ENCODE results near the gene LRRC36. TPM values are rescaled to one million over a fixed set of nuclear protein-coding genes. Genes with fewer than 3 reads are reported as not detected.
A peak's percentile ranks its signal among the peaks of the same experiment; 100 is the strongest.

Gene LRRC36
- total RNA-seq, 2 donors from 2014 or later = 0.33 to 0.43 TPM

- Histone ChIP-seq H3K9me3 (no peaks in the 10 kb centered on the region), H3K27ac (no peak within 1 kb of the TSS), H3K4me3 (peak within 1 kb of the TSS; percentile 30 to 55), H3K27me3 (no peaks in the 10 kb centered on the region), H3K36me3 (no peaks in the 10 kb centered on the region), H3K4me1 (peaks cover 0 to 39% of the 10 kb centered on the region in 2 donors)
- no peak for DNase-seq (ENCODE audit: low spot score)
- no peak for TF ChIP-seq CTCF (IDR thresholded peaks at IDR 0.05)
These were observed 104.6 kb downstream of the LRRC36 start, which contains the start of gene HSD11B2 for GRCh38 chr16:67430977-67431774. Gene HSD11B2 (plus strand): TSS chr16:67431121. CDS start chr16:67431249, 128 bp downstream.

- Histone ChIP-seq H3K27ac (no peak overlapping the region), H3K36me3 (no peaks in the 10 kb centered on the region), H3K27me3 (no peaks in the 10 kb centered on the region), H3K4me1 (peaks cover 0 to 36% of the 10 kb centered on the region in 2 donors), H3K4me3 (peak overlapping the region in 1 of 2 donors; percentile 55), H3K9me3 (no peaks in the 10 kb centered on the region)
- TF ChIP-seq CTCF (IDR thresholded peaks at IDR 0.05) = no peak
- no peak for DNase-seq (ENCODE audit: low spot score)
These were observed 105.3 kb downstream of the LRRC36 start for GRCh38 chr16:67431775-67432505.

GRCh38 chr16:67432506-67432890 is 105.9 kb downstream of the LRRC36 start:
- no peak for DNase-seq (ENCODE audit: low spot score)
- Histone ChIP-seq H3K27me3 (no peaks in the 10 kb centered on the region), H3K27ac (no peak overlapping the region), H3K9me3 (no peaks in the 10 kb centered on the region), H3K4me1 (peaks cover 0 to 34% of the 10 kb centered on the region in 2 donors), H3K4me3 (no peak overlapping the region), H3K36me3 (no peaks in the 10 kb centered on the region)
- TF ChIP-seq CTCF (IDR thresholded peaks at IDR 0.05) = no peak

- Histone ChIP-seq H3K4me3 (no peak overlapping the region), H3K9me3 (no peaks in the 10 kb centered on the region), H3K27me3 (no peaks in the 10 kb centered on the region), H3K4me1 (peaks cover 0 to 30% of the 10 kb centered on the region in 2 donors), H3K36me3 (peaks cover 3% of the 10 kb centered on the region), H3K27ac (no peak overlapping the region)
- no peak for TF ChIP-seq CTCF (IDR thresholded peaks at IDR 0.05)
- no peak for DNase-seq (ENCODE audit: low spot score)
These were observed 106.6 kb downstream of the LRRC36 start for GRCh38 chr16:67433131-67433719.

Other genes with a start within 250 kb of the LRRC36 start
- gene PHAF1, start 216.9 kb upstream of the LRRC36 start, total RNA-seq = 10 to 100 TPM; 10.3 TPM
- 10 to 100 TPM; 12.2 to 31.6 TPM for gene B3GNT9, start 175.8 kb upstream of the LRRC36 start, total RNA-seq
- gene TRADD, start 166.9 kb upstream of the LRRC36 start, total RNA-seq = 10 to 100 TPM; 12.8 to 16.1 TPM
- gene FBXL8, start 166.9 kb upstream of the LRRC36 start, total RNA-seq = 10 to 100 TPM in 1 of 2 donors, 1 to 10 TPM in 1; 9.5 to 11.6 TPM
- 100 to 1,000 TPM in 1 of 2 donors, 10 to 100 TPM in 1; 15.3 to 157 TPM for gene HSF4, start 162.1 kb upstream of the LRRC36 start, total RNA-seq
- gene NOL3, start 156.3 kb upstream of the LRRC36 start, total RNA-seq = 100 to 1,000 TPM in 1 of 2 donors, 10 to 100 TPM in 1; 87.5 to 103 TPM
- 1 to 10 TPM; 4.2 to 7.8 TPM for gene MATCAP1, start 142.9 kb upstream of the LRRC36 start, total RNA-seq
- gene EXOC3L1, start 136.7 kb upstream of the LRRC36 start, total RNA-seq = 1 to 10 TPM; 2.2 to 2.5 TPM
- gene E2F4, start 134.7 kb upstream of the LRRC36 start, total RNA-seq = 10 to 100 TPM; 53.8 to 70.3 TPM
- 1 to 10 TPM in 1 of 2 donors, under 1 TPM in 1; 0.37 to 2.2 TPM for gene ELMO3, start 127.7 kb upstream of the LRRC36 start, total RNA-seq
- gene TMEM208, start 99.7 kb upstream of the LRRC36 start, total RNA-seq = 10 to 100 TPM; 16.9 to 27.8 TPM
- 10 to 100 TPM in 1 of 2 donors, 1 to 10 TPM in 1; 5.3 to 11.6 TPM for gene FHOD1, start 79.3 kb upstream of the LRRC36 start, total RNA-seq
- 1 to 10 TPM; 1.5 to 2.4 TPM for gene SLC9A5, start 77.8 kb upstream of the LRRC36 start, total RNA-seq
- gene PLEKHG4, start 47.3 kb upstream of the LRRC36 start, total RNA-seq = 1 to 10 TPM; 1.1 to 3.9 TPM
- gene KCTD19, start 74 bp upstream of the LRRC36 start, total RNA-seq = under 1 TPM in 1 of 2 donors, not detected in 1; 0.08 TPM
- gene TPPP3, start 66.7 kb downstream of the LRRC36 start, total RNA-seq = 10 to 100 TPM; 24.1 to 56.4 TPM
- gene ZDHHC1, start 89.7 kb downstream of the LRRC36 start, total RNA-seq = 10 to 100 TPM in 1 of 2 donors, 1 to 10 TPM in 1; 8.9 to 11.8 TPM
- not detected for gene HSD11B2, start 104.3 kb downstream of the LRRC36 start, total RNA-seq
- 10 to 100 TPM; 79.7 to 95.7 TPM for gene ATP6V0D1, start 154.3 kb downstream of the LRRC36 start, total RNA-seq
- gene AGRP, start 156.7 kb downstream of the LRRC36 start, total RNA-seq = not detected
- 10 to 100 TPM; 43.9 to 66.9 TPM for gene RIPOR1, start 202.0 kb downstream of the LRRC36 start, total RNA-seq
- gene CTCF, start 235.7 kb downstream of the LRRC36 start, total RNA-seq = 10 to 100 TPM; 24.5 to 31.6 TPM

Data from right atrium auricular region (tissue), 2 donors.